IPS-15b (cell line): ENCODE data around the gene SPSB2.
"Not testable (repeated sequence)": the region's sequence is repeated elsewhere in the genome, so short reads cannot be mapped to it uniquely, and the experiment has no call there.

ENCODE experiments used
- H3K27me3 ChIP-seq: one replicate; pipeline ENCODE4 v1.6.1; 2013; ENCODE audit warnings: low read length; ENCODE audit not compliant: control insufficient read depth, insufficient read depth
- H3K36me3 ChIP-seq: one replicate; pipeline ENCODE4 v1.6.1; 2013; ENCODE audit warnings: low read length; ENCODE audit not compliant: control insufficient read depth, insufficient read depth
- H3K4me1 ChIP-seq: one replicate; pipeline ENCODE4 v1.6.1; 2013; ENCODE audit warnings: mild to moderate bottlenecking, low read length; ENCODE audit not compliant: control insufficient read depth, insufficient read depth
- H3K4me3 ChIP-seq: one replicate; pipeline ENCODE4 v1.5.1; 2013; ENCODE audit warnings: low read depth, low read length
- H3K9ac ChIP-seq: one replicate; pipeline ENCODE4 v1.6.1; 2013; ENCODE audit warnings: low read depth, mild to moderate bottlenecking, low read length
- H3K9me3 ChIP-seq: one replicate; pipeline ENCODE4 v1.6.1; 2013; ENCODE audit warnings: mild to moderate bottlenecking, low read length; ENCODE audit not compliant: control insufficient read depth, insufficient read depth

Gene SPSB2

GRCh38 chr12:6883252-6883651, 10.1 kb upstream of the SPSB2 start:
- Histone ChIP-seq H3K4me1 (peaks cover 9% of the 10 kb centered on the region), H3K9ac (no peak overlapping the region), H3K9me3 (no peaks in the 10 kb centered on the region), H3K4me3 (no peak overlapping the region), H3K36me3 (peaks cover 7% of the 10 kb centered on the region), H3K27me3 (no peaks in the 10 kb centered on the region)

- not testable (repeated sequence) for H3K9ac ChIP-seq, H3K4me1 ChIP-seq, H3K9me3 ChIP-seq, H3K27me3 ChIP-seq, H3K36me3 ChIP-seq, H3K4me3 ChIP-seq
Measured at GRCh38 chr12:6879824-6880223, 6.7 kb upstream of the SPSB2 start.

- H3K27me3 ChIP-seq, H3K9me3 ChIP-seq, H3K9ac ChIP-seq, H3K4me1 ChIP-seq: not testable (repeated sequence)
- Histone ChIP-seq H3K36me3 (peaks cover 33% of the 10 kb centered on the region), H3K4me3 (peak overlapping the region; percentile 55)
Measured at GRCh38 chr12:6874015-6874368, 889 bp upstream of the SPSB2 start.

- Histone ChIP-seq H3K9me3 (no peaks in the 10 kb centered on the region), H3K36me3 (peaks cover 37% of the 10 kb centered on the region), H3K4me3 (peak overlapping the region; percentile 97), H3K9ac (peak overlapping the region; percentile 89), H3K4me1 (peaks cover 3% of the 10 kb centered on the region), H3K27me3 (no peaks in the 10 kb centered on the region)
Measured at GRCh38 chr12:6872073-6873048, 742 bp downstream of the SPSB2 start.

GRCh38 chr12:6871052-6871957, 1.8 kb downstream of the SPSB2 start:
- Histone ChIP-seq H3K4me3 (peak overlapping the region; percentile 97), H3K9me3 (no peaks in the 10 kb centered on the region), H3K36me3 (peaks cover 37% of the 10 kb centered on the region), H3K4me1 (peaks cover 8% of the 10 kb centered on the region), H3K27me3 (no peaks in the 10 kb centered on the region), H3K9ac (peak overlapping the region; percentile 68)

- not testable (repeated sequence) for H3K9me3 ChIP-seq, H3K27me3 ChIP-seq
- H3K4me1 ChIP-seq = peaks cover 13% of the 10 kb centered on the region
- peak overlapping the region; percentile 18 for H3K4me3 ChIP-seq
- H3K9ac ChIP-seq = peak overlapping the region; percentile 47
- H3K36me3 ChIP-seq = peaks cover 34% of the 10 kb centered on the region
Measured at GRCh38 chr12:6870304-6870703, 2.8 kb downstream of the SPSB2 start.

- Histone ChIP-seq H3K9me3 (no peaks in the 10 kb centered on the region), H3K4me1 (peaks cover 13% of the 10 kb centered on the region), H3K27me3 (no peaks in the 10 kb centered on the region), H3K4me3 (peak overlapping the region; percentile 95), H3K9ac (peak overlapping the region; percentile 89), H3K36me3 (peaks cover 43% of the 10 kb centered on the region)
Measured at GRCh38 chr12:6869049-6870021, 3.8 kb downstream of the SPSB2 start.

GRCh38 chr12:6868211-6869048, 4.7 kb downstream of the SPSB2 start:
- Histone ChIP-seq H3K27me3 (no peaks in the 10 kb centered on the region), H3K36me3 (peaks cover 51% of the 10 kb centered on the region), H3K9ac (peak overlapping the region; percentile 89), H3K4me1 (peaks cover 13% of the 10 kb centered on the region), H3K4me3 (peak overlapping the region; percentile 95), H3K9me3 (no peaks in the 10 kb centered on the region)

GRCh38 chr12:6867413-6868210, 5.5 kb downstream of the SPSB2 start, which contains the start of gene TPI1:
TSS of gene TPI1 (plus strand) at chr12:6867531. CDS start at chr12:6867567, 36 bp downstream.
- Histone ChIP-seq H3K9me3 (no peaks in the 10 kb centered on the region), H3K36me3 (peaks cover 51% of the 10 kb centered on the region)

GRCh38 chr12:6866920-6867412, 6.1 kb downstream of the SPSB2 start:
- H3K36me3 ChIP-seq = peaks cover 45% of the 10 kb centered on the region

More at GRCh38 chr12:6867413-6868210, 5.5 kb downstream of the SPSB2 start, which contains the start of gene TPI1:
- H3K27me3 ChIP-seq = no peaks in the 10 kb centered on the region
- H3K4me1 ChIP-seq = peaks cover 13% of the 10 kb centered on the region
- H3K9ac ChIP-seq = peak within 1 kb of the TSS; percentile 89
- H3K4me3 ChIP-seq = peak within 1 kb of the TSS; percentile 95

More at GRCh38 chr12:6866920-6867412, 6.1 kb downstream of the SPSB2 start:
- peak overlapping the region; percentile 57 for H3K4me3 ChIP-seq
- H3K4me1 ChIP-seq = peaks cover 13% of the 10 kb centered on the region
- H3K9ac ChIP-seq = peak overlapping the region; percentile 38
- H3K27me3 ChIP-seq = no peaks in the 10 kb centered on the region
- H3K9me3 ChIP-seq = no peaks in the 10 kb centered on the region
